GM18907 (cell line): ENCODE measurements around the gene GNG5.
"Not testable (repeated sequence)": the region's sequence is repeated elsewhere in the genome, so short reads cannot be mapped to it uniquely, and the experiment has no call there.

Experiments
- ATAC-seq: cut with Tn5 transposase; IDR thresholded peaks from one replicate; pipeline ENCODE4 v1.9.1; 2021; ENCODE audit warnings: mild to moderate bottlenecking, moderate library complexity; ENCODE audit not compliant: unreplicated experiment

GNG5 gene

GRCh38 chr1:84489766-84490165 lies 16.6 kb downstream of the GNG5 start:
- ATAC-seq: no peak

DNA sequence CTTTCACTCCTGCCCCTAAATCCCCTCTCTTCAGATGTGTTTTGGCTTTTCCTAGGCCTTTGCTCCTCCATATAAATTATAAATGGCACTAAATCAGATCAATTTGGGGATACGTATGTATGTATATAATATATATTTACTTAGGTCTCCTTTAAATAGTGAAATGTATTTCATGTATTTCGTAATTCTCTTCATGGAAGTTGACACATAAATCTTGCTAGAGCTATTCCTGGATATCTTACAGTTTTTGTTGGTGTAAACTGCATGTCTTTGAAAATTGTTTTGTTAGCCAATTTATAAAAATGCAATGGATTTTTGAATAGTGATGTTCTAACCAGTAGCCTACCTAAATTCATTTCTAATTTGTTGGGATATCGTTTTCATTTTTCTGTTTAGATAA lies 18.3 kb downstream of the GNG5 start:
- ATAC-seq: no peak

DNA sequence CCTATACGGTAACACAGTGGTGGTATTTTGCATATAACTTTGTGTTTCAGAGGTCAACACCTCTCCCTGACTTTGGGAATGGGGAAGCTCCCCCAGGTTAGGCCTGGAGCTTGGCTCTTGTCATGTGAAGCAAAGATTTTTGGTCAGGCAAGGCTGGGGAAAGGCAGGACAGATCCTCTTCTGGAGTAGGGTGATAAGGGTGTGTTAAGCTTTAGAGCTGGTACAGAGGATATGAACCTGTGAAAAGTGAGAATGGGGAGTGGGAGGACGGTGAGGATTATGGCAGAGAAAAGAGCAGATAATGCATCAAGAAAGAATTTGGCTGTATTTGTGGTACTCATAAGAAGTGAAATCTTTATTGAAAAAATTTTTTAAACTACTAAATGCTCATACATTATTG lies 25.1 kb downstream of the GNG5 start:
- ATAC-seq: no peak

GRCh38 chr1:84480650-84481049 lies 25.7 kb downstream of the GNG5 start:
- no peak for ATAC-seq

GRCh38 chr1:84479998-84480397 lies 26.4 kb downstream of the GNG5 start:
- ATAC-seq: peak; percentile 32

- ATAC-seq: peak; percentile 98
Measured at GRCh38 chr1:84478876-84479868, 27.2 kb downstream of the GNG5 start, which contains the start of gene RPF1. TSS of gene RPF1 (plus strand) at chr1:84479266. CDS start at chr1:84479282, 16 bp downstream.

GRCh38 chr1:84476225-84476624 lies 30.2 kb downstream of the GNG5 start:
- no peak for ATAC-seq

- no peak for ATAC-seq
Measured at GRCh38 chr1:84467298-84467697, 39.1 kb downstream of the GNG5 start.

DNA sequence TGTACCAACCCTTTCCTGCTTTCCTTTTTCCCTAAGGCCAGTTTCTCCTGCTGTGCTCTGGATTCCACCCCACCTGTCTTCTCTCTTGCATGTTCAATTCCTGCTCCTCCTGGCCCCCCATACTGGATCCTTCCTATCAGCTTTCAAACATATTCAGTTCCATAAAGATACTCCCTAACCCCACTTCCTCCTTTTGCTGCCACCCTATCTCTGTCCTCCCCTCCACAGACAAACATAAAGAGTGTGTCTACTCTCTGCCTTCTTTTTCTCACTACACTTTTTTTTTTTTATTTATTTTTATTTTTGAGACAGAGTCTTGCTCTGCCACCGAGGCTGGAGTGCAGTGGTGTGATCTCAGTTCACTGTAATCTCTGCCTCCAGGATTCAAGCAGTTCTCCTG lies 44.3 kb downstream of the GNG5 start:
- ATAC-seq: no peak

DNA sequence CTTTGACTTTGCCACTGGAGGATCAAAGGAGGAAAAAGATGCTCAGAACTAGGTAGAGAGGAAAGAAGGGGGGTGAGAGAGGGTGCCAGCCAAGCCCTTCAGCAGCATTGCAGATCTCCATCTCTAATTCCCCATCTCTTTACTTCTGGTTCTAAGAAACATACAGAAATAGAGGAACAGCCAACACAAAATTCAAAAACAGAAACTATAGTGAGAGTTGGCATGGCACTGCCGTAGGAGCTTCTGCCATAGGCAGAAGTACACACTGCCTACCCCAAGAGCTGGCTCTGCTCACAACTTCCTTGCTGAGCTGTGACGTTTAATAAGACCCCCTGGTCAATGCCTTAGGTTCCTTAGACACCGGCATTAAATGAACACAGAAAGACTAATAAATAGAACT lies 53.9 kb downstream of the GNG5 start:
- ATAC-seq: no peak

DNA sequence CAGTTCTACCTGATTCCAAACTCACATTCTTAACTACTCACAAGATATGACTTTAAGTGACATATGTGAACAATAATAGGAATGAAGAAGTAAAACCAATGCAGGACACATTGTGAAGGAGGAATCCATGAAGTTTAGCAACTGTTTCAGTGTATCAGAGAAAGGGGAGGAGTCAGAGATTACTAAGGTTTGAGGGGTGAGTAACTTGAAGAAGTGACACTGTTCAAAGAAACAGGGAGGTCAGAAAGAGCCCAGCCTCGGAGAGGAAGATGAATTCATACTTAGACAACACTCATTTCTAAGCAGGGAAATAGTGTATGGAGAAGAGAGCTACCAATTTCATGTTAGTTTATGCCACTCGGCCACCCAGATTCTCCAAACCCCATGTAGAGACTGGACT lies 55.5 kb downstream of the GNG5 start:
- no peak for ATAC-seq

DNA sequence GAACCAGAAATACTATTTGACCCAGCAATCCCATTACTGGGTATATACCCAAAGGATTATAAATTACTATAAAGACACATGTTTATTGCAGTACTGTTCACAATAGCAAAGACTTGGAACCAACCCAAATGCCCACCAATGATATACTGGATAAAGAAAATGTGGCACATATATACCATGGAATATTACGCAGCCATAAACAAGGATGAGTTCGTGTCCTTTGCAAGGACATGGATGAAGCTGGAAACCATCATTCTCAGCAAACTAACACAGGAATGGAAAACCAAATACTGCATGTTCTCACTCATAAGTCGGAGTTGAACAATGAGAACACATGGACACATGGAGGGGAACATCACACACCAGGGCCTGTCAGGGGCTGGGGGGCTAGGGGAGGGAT lies 57.7 kb downstream of the GNG5 start:
- not testable (repeated sequence) for ATAC-seq
